ENCODE data around the gene ULK3.

DNA sequence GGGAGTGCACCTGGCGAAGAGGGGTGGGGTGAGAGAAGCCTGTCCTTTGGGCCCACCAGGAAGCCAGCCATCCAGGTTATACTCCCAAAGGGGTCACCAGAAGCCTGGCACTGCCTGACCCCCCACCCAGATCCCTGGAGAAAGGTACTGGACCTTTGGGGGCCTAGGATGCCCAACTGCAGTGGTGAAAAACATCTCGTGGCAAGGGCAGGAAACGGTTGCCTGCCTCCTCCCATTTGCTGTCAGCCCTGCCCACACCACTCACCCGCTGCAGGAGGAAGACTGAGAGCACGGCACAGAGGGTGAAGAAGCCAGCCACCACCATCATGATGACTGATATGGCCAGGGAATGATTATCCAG lies 2.2 kb upstream of the ULK3 start:
- TF ChIP-seq, protein P1, sequence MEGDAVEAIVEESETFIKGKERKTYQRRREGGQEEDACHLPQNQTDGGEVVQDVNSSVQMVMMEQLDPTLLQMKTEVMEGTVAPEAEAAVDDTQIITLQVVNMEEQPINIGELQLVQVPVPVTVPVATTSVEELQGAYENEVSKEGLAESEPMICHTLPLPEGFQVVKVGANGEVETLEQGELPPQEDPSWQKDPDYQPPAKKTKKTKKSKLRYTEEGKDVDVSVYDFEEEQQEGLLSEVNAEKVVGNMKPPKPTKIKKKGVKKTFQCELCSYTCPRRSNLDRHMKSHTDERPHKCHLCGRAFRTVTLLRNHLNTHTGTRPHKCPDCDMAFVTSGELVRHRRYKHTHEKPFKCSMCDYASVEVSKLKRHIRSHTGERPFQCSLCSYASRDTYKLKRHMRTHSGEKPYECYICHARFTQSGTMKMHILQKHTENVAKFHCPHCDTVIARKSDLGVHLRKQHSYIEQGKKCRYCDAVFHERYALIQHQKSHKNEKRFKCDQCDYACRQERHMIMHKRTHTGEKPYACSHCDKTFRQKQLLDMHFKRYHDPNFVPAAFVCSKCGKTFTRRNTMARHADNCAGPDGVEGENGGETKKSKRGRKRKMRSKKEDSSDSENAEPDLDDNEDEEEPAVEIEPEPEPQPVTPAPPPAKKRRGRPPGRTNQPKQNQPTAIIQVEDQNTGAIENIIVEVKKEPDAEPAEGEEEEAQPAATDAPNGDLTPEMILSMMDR (IDR thresholded peaks at IDR 0.05; ENCODE audit: insufficient read depth, low read length), result no peak
- TF ChIP-seq, protein P2, sequence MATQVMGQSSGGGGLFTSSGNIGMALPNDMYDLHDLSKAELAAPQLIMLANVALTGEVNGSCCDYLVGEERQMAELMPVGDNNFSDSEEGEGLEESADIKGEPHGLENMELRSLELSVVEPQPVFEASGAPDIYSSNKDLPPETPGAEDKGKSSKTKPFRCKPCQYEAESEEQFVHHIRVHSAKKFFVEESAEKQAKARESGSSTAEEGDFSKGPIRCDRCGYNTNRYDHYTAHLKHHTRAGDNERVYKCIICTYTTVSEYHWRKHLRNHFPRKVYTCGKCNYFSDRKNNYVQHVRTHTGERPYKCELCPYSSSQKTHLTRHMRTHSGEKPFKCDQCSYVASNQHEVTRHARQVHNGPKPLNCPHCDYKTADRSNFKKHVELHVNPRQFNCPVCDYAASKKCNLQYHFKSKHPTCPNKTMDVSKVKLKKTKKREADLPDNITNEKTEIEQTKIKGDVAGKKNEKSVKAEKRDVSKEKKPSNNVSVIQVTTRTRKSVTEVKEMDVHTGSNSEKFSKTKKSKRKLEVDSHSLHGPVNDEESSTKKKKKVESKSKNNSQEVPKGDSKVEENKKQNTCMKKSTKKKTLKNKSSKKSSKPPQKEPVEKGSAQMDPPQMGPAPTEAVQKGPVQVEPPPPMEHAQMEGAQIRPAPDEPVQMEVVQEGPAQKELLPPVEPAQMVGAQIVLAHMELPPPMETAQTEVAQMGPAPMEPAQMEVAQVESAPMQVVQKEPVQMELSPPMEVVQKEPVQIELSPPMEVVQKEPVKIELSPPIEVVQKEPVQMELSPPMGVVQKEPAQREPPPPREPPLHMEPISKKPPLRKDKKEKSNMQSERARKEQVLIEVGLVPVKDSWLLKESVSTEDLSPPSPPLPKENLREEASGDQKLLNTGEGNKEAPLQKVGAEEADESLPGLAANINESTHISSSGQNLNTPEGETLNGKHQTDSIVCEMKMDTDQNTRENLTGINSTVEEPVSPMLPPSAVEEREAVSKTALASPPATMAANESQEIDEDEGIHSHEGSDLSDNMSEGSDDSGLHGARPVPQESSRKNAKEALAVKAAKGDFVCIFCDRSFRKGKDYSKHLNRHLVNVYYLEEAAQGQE (IDR thresholded peaks at IDR 0.05; ENCODE audit: insufficient replicate concordance, low read depth), result no peak
- no peak; the same call in 1 of the 2 replicates for TF ChIP-seq POLR2AphosphoS5 (IDR thresholded peaks at IDR 0.05; ENCODE audit: low read depth)
- no peak for TF ChIP-seq SPI1 (IDR thresholded peaks at IDR 0.05; ENCODE audit: borderline replicate concordance, low read depth)
- no peak for TF ChIP-seq GABPA (IDR thresholded peaks at IDR 0.05; ENCODE audit: low read depth)
